Ishikawa (cell line): ENCODE measurements around the gene OTUD1.

ENCODE experiments used
- CEBPB ChIP-seq: IDR thresholded peaks from 2 replicates; pipeline ENCODE4 v1.6.1; 2012
- CREB1 ChIP-seq: IDR thresholded peaks from 2 replicates; pipeline ENCODE4 v1.6.1; 2012; ENCODE audit warnings: low read depth
- EP300 ChIP-seq: IDR thresholded peaks from 2 replicates; pipeline ENCODE4 v1.6.1; 2012; ENCODE audit warnings: borderline replicate concordance
- NFIC ChIP-seq: IDR thresholded peaks from 2 replicates; pipeline ENCODE4 v1.6.1; 2012
- RAD21 ChIP-seq: IDR thresholded peaks from 2 replicates; pipeline ENCODE4 v1.6.1; 2012; ENCODE audit warnings: low read depth
- TAF1 ChIP-seq: IDR thresholded peaks from 2 replicates; pipeline ENCODE4 v1.6.1; 2012; ENCODE audit warnings: low read depth, mild to moderate bottlenecking
- TCF12 ChIP-seq: IDR thresholded peaks from 2 replicates; pipeline ENCODE4 v1.6.1; 2012; ENCODE audit warnings: low read depth
- TEAD4 ChIP-seq: IDR thresholded peaks from 2 replicates; pipeline ENCODE4 v1.6.1; 2012
- YY1 ChIP-seq: IDR thresholded peaks from 2 replicates; pipeline ENCODE4 v1.6.1; 2012; ENCODE audit warnings: low read depth
- ZBTB7A ChIP-seq: IDR thresholded peaks from 2 replicates; pipeline ENCODE4 v1.6.1; 2012; ENCODE audit warnings: low read depth
- TF ChIP-seq, protein P1 (sequence below): IDR thresholded peaks from 2 replicates; pipeline ENCODE4 v1.6.1; 2012
- TF ChIP-seq, protein P2 (sequence below): IDR thresholded peaks from 2 replicates; pipeline ENCODE4 v1.6.1; 2012; ENCODE audit warnings: low read depth, mild to moderate bottlenecking
- TF ChIP-seq, protein P3 (sequence below): IDR thresholded peaks from 2 replicates; pipeline ENCODE4 v1.6.1; 2012

DNA sequence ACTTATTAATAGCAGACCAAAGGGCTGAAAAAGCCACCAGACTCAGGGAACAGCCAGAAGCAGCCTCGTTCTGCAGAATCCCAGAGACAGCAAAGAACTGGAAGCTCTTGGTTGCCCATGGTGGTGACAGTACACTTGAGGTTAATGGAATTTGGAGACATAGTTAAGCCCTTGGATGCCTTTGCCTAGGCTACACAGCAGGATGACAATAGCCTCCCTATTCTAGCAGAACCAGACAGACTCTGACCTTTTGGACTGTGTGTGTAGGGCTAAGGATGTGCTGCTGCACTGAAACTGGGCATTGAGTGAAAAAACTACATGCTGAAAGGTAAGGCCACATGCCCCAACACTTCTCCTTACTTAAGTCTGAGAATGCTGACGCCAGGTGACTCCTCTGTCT lies 22.7 kb downstream of the OTUD1 start:
- TF ChIP-seq, protein P1, sequence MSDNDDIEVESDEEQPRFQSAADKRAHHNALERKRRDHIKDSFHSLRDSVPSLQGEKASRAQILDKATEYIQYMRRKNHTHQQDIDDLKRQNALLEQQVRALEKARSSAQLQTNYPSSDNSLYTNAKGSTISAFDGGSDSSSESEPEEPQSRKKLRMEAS: no peak
- TF ChIP-seq TAF1 (no peak), CEBPB (no peak), TEAD4 (no peak), ZBTB7A (no peak), YY1 (no peak), EP300 (no peak), CREB1 (no peak), RAD21 (no peak), TCF12 (no peak), NFIC (no peak)
- TF ChIP-seq, protein P2, sequence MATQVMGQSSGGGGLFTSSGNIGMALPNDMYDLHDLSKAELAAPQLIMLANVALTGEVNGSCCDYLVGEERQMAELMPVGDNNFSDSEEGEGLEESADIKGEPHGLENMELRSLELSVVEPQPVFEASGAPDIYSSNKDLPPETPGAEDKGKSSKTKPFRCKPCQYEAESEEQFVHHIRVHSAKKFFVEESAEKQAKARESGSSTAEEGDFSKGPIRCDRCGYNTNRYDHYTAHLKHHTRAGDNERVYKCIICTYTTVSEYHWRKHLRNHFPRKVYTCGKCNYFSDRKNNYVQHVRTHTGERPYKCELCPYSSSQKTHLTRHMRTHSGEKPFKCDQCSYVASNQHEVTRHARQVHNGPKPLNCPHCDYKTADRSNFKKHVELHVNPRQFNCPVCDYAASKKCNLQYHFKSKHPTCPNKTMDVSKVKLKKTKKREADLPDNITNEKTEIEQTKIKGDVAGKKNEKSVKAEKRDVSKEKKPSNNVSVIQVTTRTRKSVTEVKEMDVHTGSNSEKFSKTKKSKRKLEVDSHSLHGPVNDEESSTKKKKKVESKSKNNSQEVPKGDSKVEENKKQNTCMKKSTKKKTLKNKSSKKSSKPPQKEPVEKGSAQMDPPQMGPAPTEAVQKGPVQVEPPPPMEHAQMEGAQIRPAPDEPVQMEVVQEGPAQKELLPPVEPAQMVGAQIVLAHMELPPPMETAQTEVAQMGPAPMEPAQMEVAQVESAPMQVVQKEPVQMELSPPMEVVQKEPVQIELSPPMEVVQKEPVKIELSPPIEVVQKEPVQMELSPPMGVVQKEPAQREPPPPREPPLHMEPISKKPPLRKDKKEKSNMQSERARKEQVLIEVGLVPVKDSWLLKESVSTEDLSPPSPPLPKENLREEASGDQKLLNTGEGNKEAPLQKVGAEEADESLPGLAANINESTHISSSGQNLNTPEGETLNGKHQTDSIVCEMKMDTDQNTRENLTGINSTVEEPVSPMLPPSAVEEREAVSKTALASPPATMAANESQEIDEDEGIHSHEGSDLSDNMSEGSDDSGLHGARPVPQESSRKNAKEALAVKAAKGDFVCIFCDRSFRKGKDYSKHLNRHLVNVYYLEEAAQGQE: no peak
- TF ChIP-seq, protein P3, sequence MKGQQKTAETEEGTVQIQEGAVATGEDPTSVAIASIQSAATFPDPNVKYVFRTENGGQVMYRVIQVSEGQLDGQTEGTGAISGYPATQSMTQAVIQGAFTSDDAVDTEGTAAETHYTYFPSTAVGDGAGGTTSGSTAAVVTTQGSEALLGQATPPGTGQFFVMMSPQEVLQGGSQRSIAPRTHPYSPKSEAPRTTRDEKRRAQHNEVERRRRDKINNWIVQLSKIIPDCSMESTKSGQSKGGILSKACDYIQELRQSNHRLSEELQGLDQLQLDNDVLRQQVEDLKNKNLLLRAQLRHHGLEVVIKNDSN: no peak
